NCI-H1930 (cell line): ENCODE results near the gene CNNM1.

Experiments
- DNase-seq, 2 experiments: peaks; one replicate each; lab custom pipeline; 2025; lab: John Stamatoyannopoulos, UW

CNNM1 gene

DNA sequence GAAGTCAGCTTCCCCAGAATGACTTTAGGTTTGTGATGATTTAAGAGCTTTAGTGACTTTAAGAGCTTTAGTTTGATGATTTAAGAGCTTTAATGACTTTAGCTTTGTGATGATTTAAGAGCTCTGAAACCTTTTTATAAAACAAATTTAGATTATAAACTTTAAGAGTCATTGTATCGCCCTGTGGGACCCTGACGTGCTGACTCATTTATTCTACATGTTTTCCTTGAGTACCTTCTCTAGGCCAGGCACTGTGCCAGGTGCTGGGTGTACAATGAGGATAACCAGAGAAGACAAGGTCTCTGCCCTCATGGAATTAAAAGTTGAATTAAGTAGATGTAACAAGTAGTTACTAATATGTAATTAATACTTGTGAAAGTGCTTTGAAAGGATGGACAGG lies 45.4 kb downstream of the CNNM1 start:
- no peak for DNase-seq

DNA sequence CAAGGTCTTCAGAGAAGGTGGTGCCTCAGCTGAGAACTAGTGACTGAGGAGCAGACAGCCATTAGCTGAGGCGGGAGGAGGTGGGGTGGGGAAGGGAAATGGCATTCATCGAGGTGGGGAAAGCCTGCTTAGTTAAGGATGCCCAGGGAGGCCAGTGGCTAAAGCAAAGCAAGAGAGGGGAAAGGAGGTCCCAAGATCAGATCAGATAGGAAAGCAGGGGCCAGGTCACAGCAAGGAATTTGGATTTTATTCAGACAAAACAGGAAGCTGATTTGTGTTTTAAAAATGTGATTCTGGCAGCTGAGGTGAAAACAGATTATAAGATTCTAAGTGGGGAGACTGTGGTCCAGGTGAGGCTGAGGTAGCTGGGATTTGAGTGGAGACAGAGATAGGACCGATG lies 45.8 kb downstream of the CNNM1 start:
- DNase-seq: no peak

- DNase-seq: no peak
These were observed 46.3 kb downstream of the CNNM1 start for GRCh38 chr10:99375426-99375825.

GRCh38 chr10:99382176-99382575 lies 53.0 kb downstream of the CNNM1 start:
- DNase-seq: no peak

DNA sequence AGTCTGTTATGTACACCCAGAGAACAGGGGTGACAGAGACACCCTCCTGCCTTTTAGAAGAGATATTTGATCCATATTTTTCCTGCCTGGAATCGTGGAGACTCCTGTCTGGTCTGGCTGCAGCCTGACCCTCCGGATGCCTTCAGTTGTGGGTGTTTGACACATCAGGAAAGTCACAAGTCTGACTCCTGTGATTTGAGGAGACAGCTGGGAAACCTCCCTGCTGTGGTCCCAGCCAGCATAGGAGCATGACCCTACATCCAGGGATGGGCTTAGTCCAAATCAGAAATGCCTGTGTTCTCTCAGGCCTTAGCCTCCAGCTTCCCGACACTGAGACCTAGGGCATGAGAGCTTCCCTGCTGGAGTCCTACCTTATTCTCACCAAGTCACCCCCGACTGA lies 57.9 kb downstream of the CNNM1 start:
- DNase-seq: no peak

- no peak for DNase-seq
These were observed 58.4 kb downstream of the CNNM1 start for GRCh38 chr10:99387541-99387940.

DNA sequence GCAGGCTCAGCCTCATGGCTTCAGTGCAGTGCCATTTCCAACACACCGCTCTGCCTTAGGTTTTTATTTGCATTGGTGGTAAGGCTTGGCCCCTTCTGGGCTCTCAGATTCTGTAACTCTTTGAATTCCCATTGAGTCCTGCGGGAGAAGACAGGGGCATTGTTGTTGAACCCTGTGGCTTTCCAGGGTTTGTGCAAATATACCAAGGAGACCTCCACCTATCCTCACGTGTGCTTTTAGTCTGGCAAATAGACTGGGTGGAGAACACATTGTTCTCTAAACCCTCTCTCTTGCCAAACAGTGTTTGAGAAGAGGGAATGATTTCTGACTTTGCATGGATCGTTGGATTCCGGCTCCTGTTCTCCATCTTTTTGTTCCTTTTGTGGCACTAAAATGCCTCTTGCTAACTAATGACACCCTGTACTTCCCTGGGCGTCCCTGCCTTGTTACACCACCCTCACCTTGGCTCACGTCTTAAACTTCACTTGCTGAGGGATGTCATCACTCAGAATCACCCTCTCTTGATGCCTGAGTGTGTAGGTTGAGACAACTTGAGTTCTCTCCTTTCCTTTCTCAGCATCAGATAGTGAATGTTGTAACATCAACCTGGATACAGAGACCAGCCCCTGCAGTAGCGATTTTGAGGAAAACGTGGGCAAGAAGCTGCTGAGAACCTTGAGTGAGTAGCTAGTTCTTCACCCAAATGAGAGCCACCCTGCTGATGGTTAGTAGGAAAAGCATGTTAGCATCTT lies 60.7 kb downstream of the CNNM1 start:
- DNase-seq: no peak

DNA sequence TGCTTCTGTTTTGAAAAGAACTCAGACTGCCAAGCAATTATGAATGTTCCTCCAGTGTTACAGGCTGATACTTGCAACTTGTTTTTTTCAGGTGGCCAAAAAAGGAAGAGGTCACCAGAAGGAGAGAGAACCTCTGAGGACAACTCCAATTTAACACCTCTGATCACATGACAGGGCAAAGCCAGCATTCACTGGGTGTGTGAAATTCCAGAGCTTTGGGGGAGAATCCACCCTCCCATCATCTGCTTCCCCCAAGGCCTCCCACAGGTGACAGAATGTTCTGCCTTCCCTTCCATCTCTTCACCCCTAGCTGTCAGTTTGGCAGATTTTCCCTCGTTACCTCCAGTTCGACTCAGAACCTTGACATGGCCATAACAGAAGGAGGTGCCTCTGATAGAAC lies 62.2 kb downstream of the CNNM1 start:
- DNase-seq: no peak

GRCh38 chr10:99393036-99393435 lies 63.9 kb downstream of the CNNM1 start:
- no peak for DNase-seq

DNA sequence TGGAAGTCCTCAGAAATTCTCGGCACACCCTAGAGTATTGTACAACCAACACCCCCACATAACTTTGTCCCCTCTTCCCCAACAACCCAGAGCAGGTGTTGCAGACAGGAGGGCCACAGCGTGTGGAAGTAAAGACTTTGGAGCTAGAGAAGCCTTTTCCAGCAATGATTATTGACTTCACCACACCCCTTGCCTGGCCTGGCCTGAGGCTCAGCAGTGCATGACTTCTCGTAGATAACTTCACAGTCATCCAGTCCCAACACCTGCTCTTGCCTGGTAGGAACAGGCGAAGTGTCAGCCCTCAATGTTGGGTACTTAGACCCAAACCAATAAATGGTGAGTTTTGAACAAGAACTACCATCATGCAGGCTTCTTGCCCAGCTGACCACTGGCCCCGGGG lies 64.5 kb downstream of the CNNM1 start:
- no peak for DNase-seq

- DNase-seq: no peak
These were observed 65.1 kb downstream of the CNNM1 start for GRCh38 chr10:99394256-99394655.

- no peak for DNase-seq
These were observed 65.7 kb downstream of the CNNM1 start for GRCh38 chr10:99394761-99395386.

DNA sequence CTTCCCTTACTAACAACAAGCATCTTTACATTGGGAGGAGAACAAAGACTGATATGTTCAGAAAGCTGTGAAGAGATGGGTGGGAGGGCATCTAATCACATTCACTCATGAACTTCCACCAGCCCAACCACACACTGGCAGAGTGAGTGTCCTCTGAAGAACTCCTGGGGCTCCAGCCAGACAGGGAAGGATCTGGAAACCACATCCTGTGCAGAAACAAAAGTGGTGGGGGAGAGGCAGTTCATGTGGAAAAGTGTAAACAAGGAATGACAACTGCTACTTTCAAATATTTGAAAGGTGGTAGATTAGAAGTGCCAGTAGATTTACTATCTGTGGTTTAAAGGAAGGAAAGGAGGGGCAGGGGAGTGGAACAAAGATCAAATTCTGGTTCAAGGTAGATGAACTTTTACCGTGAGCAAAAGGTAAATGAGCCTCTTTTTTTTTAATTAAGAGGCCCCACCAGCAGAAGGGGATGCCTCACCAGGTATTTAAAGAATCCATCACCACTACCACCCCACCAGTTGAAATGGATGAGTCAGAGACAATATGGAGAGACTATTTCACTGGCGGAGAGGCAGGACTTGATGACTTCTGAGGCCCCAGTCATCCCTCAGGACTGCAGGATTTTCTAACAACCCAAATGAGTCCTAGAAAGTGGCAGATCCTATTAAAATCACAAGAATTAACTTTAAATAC lies 66.7 kb downstream of the CNNM1 start:
- DNase-seq: no peak

- DNase-seq: no peak
These were observed 67.3 kb downstream of the CNNM1 start for GRCh38 chr10:99396471-99396870.

DNA sequence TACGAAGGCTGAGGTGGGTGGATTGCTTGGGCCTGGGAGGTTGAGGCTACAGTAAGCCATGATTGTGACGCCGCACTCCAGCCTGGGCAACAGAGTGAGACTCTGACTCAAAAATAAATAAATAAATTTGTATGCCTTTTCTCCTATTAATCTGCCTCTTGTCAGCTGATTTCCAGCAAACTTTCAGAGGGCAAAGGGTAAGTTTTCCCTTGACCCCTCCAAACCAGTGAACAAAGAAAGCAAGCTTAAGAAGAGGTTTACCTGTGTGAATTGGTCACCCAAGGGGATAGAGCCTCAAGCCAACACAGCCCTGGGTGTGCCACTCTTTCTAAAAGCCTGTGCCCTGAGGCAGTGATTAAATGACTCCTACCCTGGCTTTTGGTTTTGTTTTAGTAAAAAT lies 70.5 kb downstream of the CNNM1 start:
- no peak for DNase-seq

- DNase-seq: no peak
These were observed 74.5 kb downstream of the CNNM1 start for GRCh38 chr10:99403674-99404073.

DNA sequence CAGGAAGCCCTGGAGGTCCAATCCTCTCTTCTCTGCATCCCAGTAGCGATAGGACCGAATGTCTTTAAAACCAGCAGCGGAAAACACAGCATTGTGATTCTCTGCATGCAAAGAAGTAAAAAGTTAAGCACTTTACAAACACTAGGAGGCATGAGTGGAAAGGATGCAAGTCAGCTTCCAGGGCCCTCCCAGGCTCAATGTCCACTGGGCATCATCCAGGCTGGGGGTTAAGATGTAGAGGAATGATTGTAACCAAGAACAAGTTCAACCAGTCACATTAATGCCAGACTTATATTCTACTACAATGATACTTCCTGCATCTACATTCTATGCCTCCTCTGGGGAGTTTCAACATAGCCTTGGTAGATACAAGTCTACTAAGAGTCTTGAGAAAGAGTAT lies 77.0 kb downstream of the CNNM1 start:
- DNase-seq: no peak

DNA sequence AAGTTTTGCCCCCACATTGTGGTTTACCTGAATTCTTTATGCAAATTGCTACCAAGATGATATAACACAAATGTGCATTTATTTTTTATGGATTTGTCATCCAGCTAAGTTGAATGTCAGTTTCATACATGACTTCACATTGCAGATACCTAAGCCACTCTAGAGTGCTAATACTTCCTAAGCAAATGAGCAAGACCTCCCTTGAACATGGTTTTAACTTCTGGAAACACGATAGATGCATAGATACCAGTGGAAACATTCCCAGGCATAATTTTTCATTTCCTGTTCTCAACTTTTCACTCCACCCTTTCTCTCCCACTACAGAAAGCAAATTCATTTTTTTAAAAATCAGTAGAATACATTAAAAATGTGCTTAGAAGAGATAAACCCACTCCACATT lies 81.0 kb downstream of the CNNM1 start:
- DNase-seq: no peak

- DNase-seq: no peak
These were observed 81.7 kb downstream of the CNNM1 start for GRCh38 chr10:99410876-99411275.

- DNase-seq: no peak
These were observed 82.4 kb downstream of the CNNM1 start for GRCh38 chr10:99411546-99411945.

- DNase-seq: no peak
These were observed 82.9 kb downstream of the CNNM1 start for GRCh38 chr10:99412099-99412498.

DNA sequence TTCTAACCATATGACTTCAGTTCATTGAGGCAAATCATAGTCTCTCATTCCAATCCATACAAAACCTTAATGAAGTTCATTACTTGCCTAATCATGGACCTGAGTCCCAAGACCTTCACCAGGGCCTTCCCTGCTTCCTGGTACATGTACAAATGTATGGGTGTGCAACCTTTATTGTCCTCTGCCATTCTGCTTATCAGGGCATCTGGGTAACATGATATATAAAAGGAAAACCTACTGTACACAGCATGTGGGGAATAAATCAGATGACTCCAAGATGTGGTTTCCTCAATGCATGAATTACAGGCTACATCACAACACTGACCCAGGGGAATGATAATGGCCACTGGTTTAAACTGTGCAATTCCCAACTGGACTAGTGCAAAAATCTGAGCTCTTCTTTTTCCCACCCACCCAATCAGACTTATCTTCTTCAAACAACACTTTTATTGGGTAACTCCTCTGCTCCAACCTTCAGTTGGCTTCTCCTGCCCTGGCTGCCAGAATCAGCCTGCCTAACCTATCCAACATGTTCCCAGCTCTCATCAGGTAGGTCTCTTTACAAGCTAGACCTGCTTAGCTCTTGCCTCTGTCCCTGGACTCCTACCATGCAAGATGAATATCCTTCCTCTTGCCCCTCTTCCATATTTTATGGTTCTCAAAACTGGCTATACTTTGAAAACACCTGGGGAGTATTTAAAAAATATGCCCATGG lies 89.9 kb downstream of the CNNM1 start:
- DNase-seq: no peak

GRCh38 chr10:99419688-99420087 lies 90.5 kb downstream of the CNNM1 start:
- DNase-seq: no peak
